Measurements from ENCODE around the gene GRB10. TPM values are rescaled to one million over a fixed set of nuclear protein-coding genes. Genes with fewer than 3 reads are reported as not detected.

The GRB10 gene
- total RNA-seq, 1 donor from 2014 or later, result 33.9 TPM

- Mint-ChIP-seq H3K9me3 (no peaks in the 10 kb centered on the region), H3K27ac (no peak overlapping the region), H3K36me3 (peaks cover 41% of the 10 kb centered on the region), H3K27me3 (ENCODE audit: insufficient read depth, low read depth) (no peaks in the 10 kb centered on the region), H3K4me3 (no peak overlapping the region), H3K4me1 (no peaks in the 10 kb centered on the region)
- H3K27ac ChIP-seq, result no peak overlapping the region
- H3K4me2 ChIP-seq, result no peak overlapping the region
- no peaks in the 10 kb centered on the region for H4K20me1 ChIP-seq (ENCODE audit: low read depth)
- H3K4me3 ChIP-seq, result no peak overlapping the region
- DNase-seq (ENCODE audit: low spot score), result no peak
- TF ChIP-seq EZH2phosphoT487 (IDR thresholded peaks at IDR 0.05) (no peak), CTCF (IDR thresholded peaks at IDR 0.05) (no peak)
- no peak overlapping the region for H2AFZ ChIP-seq (replicated peaks)
- H3K36me3 ChIP-seq, result no peaks in the 10 kb centered on the region
- no peaks in the 10 kb centered on the region for H3K4me1 ChIP-seq
- H3K9ac ChIP-seq, result no peak overlapping the region
- no peaks in the 10 kb centered on the region for H3K9me3 ChIP-seq (ENCODE audit: low read depth)
- H3F3A ChIP-seq (ENCODE audit: low read depth), result no peaks in the 10 kb centered on the region
- H3K27me3 ChIP-seq, result no peaks in the 10 kb centered on the region
- no peaks in the 10 kb centered on the region for H3K79me2 ChIP-seq (ENCODE audit: low read depth)
These were observed 119.1 kb downstream of the GRB10 start for GRCh38 chr7:50663396-50664102.

- DNase-seq (ENCODE audit: low spot score), result no peak
- TF ChIP-seq CTCF (IDR thresholded peaks at IDR 0.05) (no peak), EZH2 (IDR thresholded peaks at IDR 0.05) (no peak), EZH2phosphoT487 (IDR thresholded peaks at IDR 0.05) (no peak)
- Mint-ChIP-seq H3K36me3 (peaks cover 37% of the 10 kb centered on the region), H3K9me3 (no peaks in the 10 kb centered on the region), H3K4me1 (no peaks in the 10 kb centered on the region), H3K27ac (no peak overlapping the region), H3K4me3 (no peak overlapping the region), H3K27me3 (ENCODE audit: insufficient read depth, low read depth) (no peaks in the 10 kb centered on the region)
- Histone ChIP-seq H2AFZ (replicated peaks) (no peak overlapping the region), H3K36me3 (no peaks in the 10 kb centered on the region), H3K9ac (no peak overlapping the region), H3K9me3 (ENCODE audit: low read depth) (no peaks in the 10 kb centered on the region), H3K79me2 (ENCODE audit: low read depth) (no peaks in the 10 kb centered on the region), H3K4me2 (no peak overlapping the region), H4K20me1 (ENCODE audit: low read depth) (no peaks in the 10 kb centered on the region), H3K27ac (no peak overlapping the region), H3K4me1 (no peaks in the 10 kb centered on the region), H3K27me3 (no peaks in the 10 kb centered on the region), H3K4me3 (no peak overlapping the region), H3F3A (ENCODE audit: low read depth) (no peaks in the 10 kb centered on the region)
These were observed 119.7 kb downstream of the GRB10 start for GRCh38 chr7:50662996-50663395.

GRCh38 chr7:50662041-50662694, 120.5 kb downstream of the GRB10 start:
- H3K9me3 Mint-ChIP-seq, result no peaks in the 10 kb centered on the region
- no peaks in the 10 kb centered on the region for H3K27me3 Mint-ChIP-seq (ENCODE audit: insufficient read depth, low read depth)
- no peak for TF ChIP-seq EZH2phosphoT487 (IDR thresholded peaks at IDR 0.05)
- TF ChIP-seq EZH2 (IDR thresholded peaks at IDR 0.05), result no peak
- TF ChIP-seq CTCF (IDR thresholded peaks at IDR 0.05), result no peak
- H2AFZ ChIP-seq (replicated peaks), result no peak overlapping the region
- H3K4me3 ChIP-seq, result no peak overlapping the region
- H4K20me1 ChIP-seq (ENCODE audit: low read depth), result no peaks in the 10 kb centered on the region
- no peak for DNase-seq (ENCODE audit: low spot score)
- peaks cover 38% of the 10 kb centered on the region for H3K36me3 Mint-ChIP-seq
- no peaks in the 10 kb centered on the region for H3K4me1 ChIP-seq
- no peak overlapping the region for H3K27ac Mint-ChIP-seq
- H3K4me2 ChIP-seq, result no peak overlapping the region
- no peak overlapping the region for H3K27ac ChIP-seq
- no peaks in the 10 kb centered on the region for H3K9me3 ChIP-seq (ENCODE audit: low read depth)
- H3K27me3 ChIP-seq, result no peaks in the 10 kb centered on the region
- H3K4me1 Mint-ChIP-seq, result peaks cover 4% of the 10 kb centered on the region
- no peak overlapping the region for H3K4me3 Mint-ChIP-seq
- H3F3A ChIP-seq (ENCODE audit: low read depth), result no peaks in the 10 kb centered on the region
- H3K9ac ChIP-seq, result no peak overlapping the region
- H3K36me3 ChIP-seq, result no peaks in the 10 kb centered on the region
- no peaks in the 10 kb centered on the region for H3K79me2 ChIP-seq (ENCODE audit: low read depth)

All from neural progenitor cell (in vitro differentiated cells).